ENCODE data around the gene CTIF.

Gene CTIF

GRCh38 chr18:48897531-48897930, 358.7 kb downstream of the CTIF start:
- peaks cover 13% of the 10 kb centered on the region for H3K4me1 ChIP-seq (ENCODE audit: insufficient read depth, poor library complexity, severe bottlenecking)
- no peaks in the 10 kb centered on the region for H3K27me3 ChIP-seq (ENCODE audit: insufficient read depth, poor library complexity, severe bottlenecking)
- peak overlapping the region; percentile 3 for H3K27ac ChIP-seq (ENCODE audit: poor library complexity, severe bottlenecking)
- H3K4me3 ChIP-seq (ENCODE audit: severe bottlenecking): no peak overlapping the region
- ATAC-seq (ENCODE audit: low read depth) (no peak), DNase-seq (ENCODE audit: low spot score) (peak; percentile 29)
- H3K9me3 ChIP-seq (ENCODE audit: severe bottlenecking): no peaks in the 10 kb centered on the region
- TF ChIP-seq CTCF (IDR thresholded peaks at IDR 0.05; ENCODE audit: poor library complexity, severe bottlenecking): no peak
- H3K36me3 ChIP-seq (ENCODE audit: low read depth): no peaks in the 10 kb centered on the region

- Histone ChIP-seq H3K4me1 (ENCODE audit: insufficient read depth, poor library complexity, severe bottlenecking) (peaks cover 13% of the 10 kb centered on the region), H3K27me3 (ENCODE audit: insufficient read depth, poor library complexity, severe bottlenecking) (no peaks in the 10 kb centered on the region), H3K27ac (ENCODE audit: poor library complexity, severe bottlenecking) (no peak overlapping the region), H3K9me3 (ENCODE audit: severe bottlenecking) (no peaks in the 10 kb centered on the region), H3K36me3 (ENCODE audit: low read depth) (no peaks in the 10 kb centered on the region), H3K4me3 (ENCODE audit: severe bottlenecking) (no peak overlapping the region)
- TF ChIP-seq CTCF (IDR thresholded peaks at IDR 0.05; ENCODE audit: poor library complexity, severe bottlenecking): no peak
- ATAC-seq (ENCODE audit: low read depth) (no peak), DNase-seq (ENCODE audit: low spot score) (no peak)
Observed at GRCh38 chr18:48898521-48898920, 359.7 kb downstream of the CTIF start.

- H3K9me3 ChIP-seq (ENCODE audit: severe bottlenecking): no peaks in the 10 kb centered on the region
- no peaks in the 10 kb centered on the region for H3K27me3 ChIP-seq (ENCODE audit: insufficient read depth, poor library complexity, severe bottlenecking)
- peaks cover 16% of the 10 kb centered on the region for H3K4me1 ChIP-seq (ENCODE audit: insufficient read depth, poor library complexity, severe bottlenecking)
- H3K4me3 ChIP-seq (ENCODE audit: severe bottlenecking): no peak overlapping the region
- no peak for TF ChIP-seq CTCF (IDR thresholded peaks at IDR 0.05; ENCODE audit: poor library complexity, severe bottlenecking)
- ATAC-seq (ENCODE audit: low read depth) (no peak), DNase-seq (ENCODE audit: low spot score) (no peak)
- no peaks in the 10 kb centered on the region for H3K36me3 ChIP-seq (ENCODE audit: low read depth)
- H3K27ac ChIP-seq (ENCODE audit: poor library complexity, severe bottlenecking): no peak overlapping the region
Observed at GRCh38 chr18:48899558-48900174, 360.8 kb downstream of the CTIF start.

GRCh38 chr18:48900469-48900868, 361.6 kb downstream of the CTIF start:
- TF ChIP-seq CTCF (IDR thresholded peaks at IDR 0.05; ENCODE audit: poor library complexity, severe bottlenecking): no peak
- ATAC-seq (ENCODE audit: low read depth): no peak

More at GRCh38 chr18:48900469-48900868, 361.6 kb downstream of the CTIF start:
- no peaks in the 10 kb centered on the region for H3K9me3 ChIP-seq (ENCODE audit: severe bottlenecking)
- no peak overlapping the region for H3K4me3 ChIP-seq (ENCODE audit: severe bottlenecking)
- peaks cover 16% of the 10 kb centered on the region for H3K4me1 ChIP-seq (ENCODE audit: insufficient read depth, poor library complexity, severe bottlenecking)
- no peak overlapping the region for H3K27ac ChIP-seq (ENCODE audit: poor library complexity, severe bottlenecking)
- DNase-seq (ENCODE audit: low spot score): no peak
- no peaks in the 10 kb centered on the region for H3K27me3 ChIP-seq (ENCODE audit: insufficient read depth, poor library complexity, severe bottlenecking)
- no peaks in the 10 kb centered on the region for H3K36me3 ChIP-seq (ENCODE audit: low read depth)
